AG09319 (cell line): ENCODE results near the gene CAP1.

ENCODE experiments used
- DNase-seq: peaks from one replicate; pipeline ENCODE4 v3.0.0-alpha.2; 2010; ENCODE audit warnings: low read depth; ENCODE audit errors: extremely low read depth
- TF ChIP-seq, protein P1 (sequence below): IDR thresholded peaks from 2 replicates; pipeline ENCODE4 v1.5.1; 2011; ENCODE audit warnings: low read depth, mild to moderate bottlenecking, inconsistent platforms, low read length, moderate library complexity

Gene CAP1

DNA sequence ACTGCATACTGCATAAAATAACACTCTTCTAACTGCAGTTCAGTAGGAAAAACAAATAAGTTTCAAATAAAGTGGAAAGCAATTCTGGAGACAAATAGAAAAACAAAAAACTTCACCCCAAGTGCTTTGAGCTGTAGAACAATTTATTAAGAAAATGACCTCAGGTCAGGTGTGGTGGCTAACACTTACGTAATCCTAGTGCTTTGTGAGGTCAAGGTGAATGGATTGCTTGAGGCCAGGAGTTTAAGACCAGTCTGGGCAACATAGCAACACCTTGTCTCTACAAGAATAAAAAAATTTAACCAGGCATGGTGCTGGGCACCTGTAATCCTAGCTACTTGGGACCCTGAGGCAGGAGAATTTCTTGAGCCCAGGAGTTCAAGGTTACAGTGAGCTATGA is 61.5 kb downstream of the CAP1 start:
- no peak for DNase-seq
- TF ChIP-seq, protein P1, sequence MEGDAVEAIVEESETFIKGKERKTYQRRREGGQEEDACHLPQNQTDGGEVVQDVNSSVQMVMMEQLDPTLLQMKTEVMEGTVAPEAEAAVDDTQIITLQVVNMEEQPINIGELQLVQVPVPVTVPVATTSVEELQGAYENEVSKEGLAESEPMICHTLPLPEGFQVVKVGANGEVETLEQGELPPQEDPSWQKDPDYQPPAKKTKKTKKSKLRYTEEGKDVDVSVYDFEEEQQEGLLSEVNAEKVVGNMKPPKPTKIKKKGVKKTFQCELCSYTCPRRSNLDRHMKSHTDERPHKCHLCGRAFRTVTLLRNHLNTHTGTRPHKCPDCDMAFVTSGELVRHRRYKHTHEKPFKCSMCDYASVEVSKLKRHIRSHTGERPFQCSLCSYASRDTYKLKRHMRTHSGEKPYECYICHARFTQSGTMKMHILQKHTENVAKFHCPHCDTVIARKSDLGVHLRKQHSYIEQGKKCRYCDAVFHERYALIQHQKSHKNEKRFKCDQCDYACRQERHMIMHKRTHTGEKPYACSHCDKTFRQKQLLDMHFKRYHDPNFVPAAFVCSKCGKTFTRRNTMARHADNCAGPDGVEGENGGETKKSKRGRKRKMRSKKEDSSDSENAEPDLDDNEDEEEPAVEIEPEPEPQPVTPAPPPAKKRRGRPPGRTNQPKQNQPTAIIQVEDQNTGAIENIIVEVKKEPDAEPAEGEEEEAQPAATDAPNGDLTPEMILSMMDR: no peak

DNA sequence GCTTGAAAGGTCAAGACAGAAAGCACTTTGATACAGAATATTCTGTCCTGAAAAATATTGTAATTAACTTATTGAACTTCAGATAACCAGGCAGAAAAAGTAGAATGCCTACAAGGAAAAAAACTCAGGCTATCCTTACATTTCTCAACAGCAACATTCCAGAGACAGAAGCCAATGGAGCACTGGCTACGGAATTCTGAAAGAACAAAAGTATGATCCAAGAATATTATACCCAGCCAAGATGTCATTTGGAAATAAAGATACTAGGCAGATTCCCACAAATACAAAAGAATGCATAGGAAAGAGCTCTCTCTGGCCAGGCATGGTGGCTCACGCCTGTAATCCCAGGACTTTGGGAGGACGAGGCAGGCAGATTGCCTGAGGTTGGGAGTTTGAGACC is 62.4 kb downstream of the CAP1 start:
- TF ChIP-seq, protein P1: no peak
- no peak for DNase-seq

DNA sequence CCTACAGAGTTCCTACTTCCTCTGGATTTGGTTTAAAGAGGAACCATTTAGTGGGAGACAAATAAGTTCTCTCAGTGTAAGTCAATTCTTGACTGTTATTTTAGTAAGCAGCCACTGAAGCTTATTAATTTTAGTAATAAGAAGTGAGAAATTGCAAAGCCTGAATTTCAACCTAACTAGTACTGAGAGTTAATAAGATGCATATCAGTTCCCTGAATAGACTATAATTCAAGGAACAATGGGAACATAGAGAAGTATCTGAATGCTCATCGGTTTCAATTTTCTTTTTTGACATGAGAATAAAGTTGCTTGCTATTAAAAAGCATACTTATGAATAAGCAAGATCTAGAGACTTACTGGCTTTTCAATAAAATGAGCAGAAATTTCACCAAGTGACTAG is 64.5 kb downstream of the CAP1 start:
- no peak for DNase-seq
- TF ChIP-seq, protein P1: no peak

DNA sequence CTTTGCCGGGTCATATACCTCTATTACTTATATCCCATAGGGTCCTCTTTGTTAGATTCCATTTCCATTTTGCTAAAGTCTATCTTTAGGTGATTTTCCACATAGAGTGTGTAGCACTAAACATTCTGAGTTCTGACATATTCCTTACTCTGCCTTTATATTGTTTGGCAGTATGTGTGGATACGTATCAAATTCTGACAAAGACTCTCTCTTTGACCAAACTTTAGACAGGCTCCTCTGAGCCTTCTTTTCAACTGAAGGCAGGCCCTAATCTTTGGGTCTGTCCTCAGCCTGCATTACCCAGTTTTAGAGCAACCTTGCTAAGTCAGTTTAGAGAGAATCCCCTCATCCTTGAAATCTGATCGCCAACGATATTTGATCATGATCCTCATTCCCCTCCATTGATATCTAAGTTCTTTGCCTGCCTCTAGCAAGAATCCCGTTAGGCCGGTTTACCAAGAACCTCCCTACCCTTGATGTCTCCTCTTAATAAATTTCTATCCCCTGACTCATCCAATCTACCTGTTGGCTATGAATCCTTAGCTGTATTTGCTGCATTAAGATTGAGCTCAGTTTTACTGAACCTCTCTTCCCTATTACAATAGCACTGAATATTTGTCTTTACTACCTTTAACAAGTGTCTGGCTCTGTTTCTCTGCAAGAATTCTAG is 66.9 kb downstream of the CAP1 start:
- no peak for DNase-seq
- TF ChIP-seq, protein P1: no peak

- TF ChIP-seq, protein P1: no peak
- DNase-seq: no peak
Measured at GRCh38 chr1:40110389-40110788, 69.9 kb downstream of the CAP1 start.

- no peak for DNase-seq
- TF ChIP-seq, protein P1: no peak
Measured at GRCh38 chr1:40114400-40114799, 73.9 kb downstream of the CAP1 start.

GRCh38 chr1:40120128-40120527 is 79.6 kb downstream of the CAP1 start:
- no peak for DNase-seq
- TF ChIP-seq, protein P1: no peak
